Common myeloid progenitor, CD34-positive (primary cell): ENCODE measurements around the gene CHST1. TPM values are rescaled to one million over a fixed set of nuclear protein-coding genes. Genes with fewer than 3 reads are reported as not detected.

Experiments used
- CTCF ChIA-PET: fragments of 350-600 bp; sonication (Branson Sonifier 250); formaldehyde crosslinking; loops from one replicate; lab custom pipeline; 2021; ENCODE audit warnings: antibody characterized with exemption; lab: Charles Lee
- POLR2A ChIA-PET: fragments of 350-600 bp; sonication (Branson Sonifier 250); formaldehyde crosslinking; loops from one replicate; lab custom pipeline; 2021; ENCODE audit warnings: antibody characterized with exemption; lab: Charles Lee
- DNase-seq, 3 donors: peaks; one replicate each; pipeline versions ENCODE4 v3.0.0 to v3.0.0-alpha.2; 2013
- H3K27ac ChIP-seq, 2 experiments: 1 replicate in 1 of 2; 2 replicates in 1 of 2; pipeline ENCODE4 v1.7.0; 2013; ENCODE audit warnings: inconsistent platforms in 2 of 2, low read length in 2 of 2, mild to moderate bottlenecking in 2 of 2, low read depth in 1 of 2, moderate library complexity in 1 of 2; ENCODE audit not compliant: severe bottlenecking in 2 of 2, insufficient read depth in 1 of 2, poor library complexity in 1 of 2
- H3K27me3 ChIP-seq, 5 experiments: replicated peaks in 2 of 5; 1 replicate in 3 of 5; 2 replicates in 2 of 5; pipeline versions ENCODE4 v1.6.1 to v1.7.0; 2013; ENCODE audit warnings: low read length in 4 of 5, mild to moderate bottlenecking in 2 of 5, moderate library complexity in 2 of 5, inconsistent platforms in 1 of 5; ENCODE audit not compliant: insufficient read depth in 5 of 5, control insufficient read depth in 4 of 5
- H3K36me3 ChIP-seq, 4 experiments: 1 replicate in 2 of 4; 2 replicates in 2 of 4; pipeline versions ENCODE4 v1.6.1 to v1.7.0; 2013; ENCODE audit warnings: low read length in 3 of 4, control low read depth in 1 of 4, mild to moderate bottlenecking in 1 of 4; ENCODE audit not compliant: control insufficient read depth in 4 of 4, insufficient read depth in 4 of 4
- H3K4me1 ChIP-seq, 4 experiments: 1 replicate in 3 of 4; 2 replicates in 1 of 4; pipeline versions ENCODE4 v1.6.1 to v1.7.1; 2013; ENCODE audit warnings: low read length in 3 of 4, mild to moderate bottlenecking in 3 of 4, control low read depth in 1 of 4, inconsistent platforms in 1 of 4, moderate library complexity in 1 of 4; ENCODE audit not compliant: control insufficient read depth in 4 of 4, insufficient read depth in 4 of 4; ENCODE audit errors: control extremely low read depth in 1 of 4
- H3K4me3 ChIP-seq, 7 experiments: 1 replicate in 4 of 7; 2 replicates in 3 of 7; pipeline versions ENCODE4 v1.5.1 to v1.7.0; 2013; ENCODE audit warnings: mild to moderate bottlenecking in 7 of 7, low read length in 6 of 7, moderate library complexity in 6 of 7, inconsistent platforms in 2 of 7, low read depth in 2 of 7, control low read depth in 1 of 7; ENCODE audit not compliant: insufficient read depth in 4 of 7, control insufficient read depth in 1 of 7; ENCODE audit errors: extremely low read depth in 1 of 7
- H3K9me3 ChIP-seq, 5 experiments: 1 replicate in 4 of 5; 2 replicates in 1 of 5; pipeline versions ENCODE4 v1.6.1 to v1.7.1; 2013; ENCODE audit warnings: low read length in 4 of 5, mild to moderate bottlenecking in 2 of 5, inconsistent platforms in 1 of 5, low read depth in 1 of 5, moderate library complexity in 1 of 5; ENCODE audit not compliant: control insufficient read depth in 4 of 5, insufficient read depth in 2 of 5; ENCODE audit errors: control extremely low read depth in 1 of 5
- WGBS: methylation state at CpG from one replicate; pipeline ENCODE4 v1.1.5; 2013; ENCODE audit not compliant: insufficient coverage; 5-methylcytosine and 5-hydroxymethylcytosine counted together
- polyA plus RNA-seq: library from polyadenylated mRNA; unstranded; fragments of 120-200 nt; gene quantifications from one replicate; pipeline ENCODE4 v1.2.1, GENCODE V29; 2013

Gene CHST1
- polyA plus RNA-seq: 0.01 TPM

- no peaks in the 10 kb centered on the region for H3K9me3 ChIP-seq
- ChIA-PET CTCF (no interaction called here), POLR2A (no interaction called here)
- H3K27ac ChIP-seq: no peak within 1 kb of the TSS
- peak in 2 of 3 donors; percentile 31 to 45 for DNase-seq
- H3K4me3 ChIP-seq: peak within 1 kb of the TSS; percentile 26 to 68 (median 60)
- under 1% methylated on average over 60 of the region's 96 CpGs for WGBS
- peaks cover 0 to 83% (median 48%) of the 10 kb centered on the region in 5 experiments for H3K27me3 ChIP-seq
- no peaks in the 10 kb centered on the region for H3K36me3 ChIP-seq
- peaks cover 0 to 31% (median 22%) of the 10 kb centered on the region in 4 experiments for H3K4me1 ChIP-seq
Observed at GRCh38 chr11:45665206-45665932, at the start of gene CHST1. Gene CHST1, minus strand, starts transcription at chr11:45665622. Its CDS starts 14,699 bp downstream, at chr11:45650923.

- DNase-seq: no peak
- WGBS: 80% methylated on average over 1 of the region's 2 CpGs
- Histone ChIP-seq H3K27ac (no peak overlapping the region), H3K36me3 (no peaks in the 10 kb centered on the region), H3K27me3 (peaks cover 3 to 37% (median 7%) of the 10 kb centered on the region in 5 experiments), H3K9me3 (peaks cover 0 to 1% (median 0%) of the 10 kb centered on the region in 5 experiments), H3K4me3 (no peak overlapping the region), H3K4me1 (no peaks in the 10 kb centered on the region)
- CTCF ChIA-PET: interaction anchor here (0.5 kb wide), 1 partner anchor 15 kb away, joined by 3 read pairs; no protein-coding TSS in a partner anchor
- POLR2A ChIA-PET: no interaction called here
Observed at GRCh38 chr11:45713573-45713972, 48.2 kb upstream of the CHST1 start.

- DNase-seq: no peak
- WGBS: 100% methylated on average over 1 of the region's 1 CpG
- CTCF ChIA-PET: interaction anchor here (1.0 kb wide), 1 partner anchor 23 kb away, joined by 3 read pairs; no protein-coding TSS in a partner anchor
- Histone ChIP-seq H3K27ac (no peak overlapping the region), H3K27me3 (peaks cover 7 to 62% (median 15%) of the 10 kb centered on the region in 5 experiments), H3K4me1 (no peaks in the 10 kb centered on the region), H3K36me3 (no peaks in the 10 kb centered on the region), H3K4me3 (no peak overlapping the region), H3K9me3 (peaks cover 0 to 3% (median 2%) of the 10 kb centered on the region in 5 experiments)
- POLR2A ChIA-PET: no interaction called here
Observed at GRCh38 chr11:45710561-45710960, 45.1 kb upstream of the CHST1 start.

GRCh38 chr11:45708887-45709663, 43.7 kb upstream of the CHST1 start:
- WGBS: no CpG with 5 or more reads among the region's 6 CpGs

GRCh38 chr11:45704635-45705034, 39.2 kb upstream of the CHST1 start:
- ChIA-PET CTCF (interaction anchor here (0.9 to 1.5 kb wide), 3 partner anchors 24 to 333 kb away, joined by 3 read pairs; no protein-coding TSS in a partner anchor), POLR2A (no interaction called here)
- Histone ChIP-seq H3K9me3 (peaks cover 0 to 4% (median 2%) of the 10 kb centered on the region in 5 experiments), H3K27ac (no peak overlapping the region), H3K27me3 (peaks cover 0 to 43% (median 14%) of the 10 kb centered on the region in 5 experiments), H3K4me3 (no peak overlapping the region), H3K4me1 (peaks cover 0 to 1% (median 0%) of the 10 kb centered on the region in 4 experiments), H3K36me3 (no peaks in the 10 kb centered on the region)
- 71% methylated on average over 1 of the region's 2 CpGs for whole genome bisulfite sequencing
- peak; percentile 8 to 49 (median 40) for DNase-seq

More at GRCh38 chr11:45708887-45709663, 43.7 kb upstream of the CHST1 start:
- Histone ChIP-seq H3K9me3 (peaks cover 0 to 3% (median 2%) of the 10 kb centered on the region in 5 experiments), H3K4me3 (no peak overlapping the region), H3K27ac (no peak overlapping the region), H3K27me3 (peaks cover 7 to 61% (median 15%) of the 10 kb centered on the region in 5 experiments), H3K36me3 (no peaks in the 10 kb centered on the region), H3K4me1 (no peaks in the 10 kb centered on the region)
- ChIA-PET CTCF (no interaction called here), POLR2A (no interaction called here)
- no peak for DNase-seq

- peaks cover 0 to 4% (median 2%) of the 10 kb centered on the region in 5 experiments for H3K9me3 ChIP-seq
- WGBS: 90% methylated on average over 4 of the region's 4 CpGs
- ChIA-PET CTCF (interaction anchor here (0.9 to 1.5 kb wide), 3 partner anchors 24 to 333 kb away, joined by 3 read pairs; no protein-coding TSS in a partner anchor), POLR2A (no interaction called here)
- no peak for DNase-seq
- H3K4me3 ChIP-seq: no peak overlapping the region
- peaks cover 0 to 6% (median 0%) of the 10 kb centered on the region in 4 experiments for H3K4me1 ChIP-seq
- H3K36me3 ChIP-seq: no peaks in the 10 kb centered on the region
- H3K27ac ChIP-seq: no peak overlapping the region
- peaks cover 0 to 41% (median 14%) of the 10 kb centered on the region in 5 experiments for H3K27me3 ChIP-seq
Observed at GRCh38 chr11:45704133-45704532, 38.7 kb upstream of the CHST1 start.
